Measurements from ENCODE around the gene FGF12.

The FGF12 gene

GRCh38 chr3:192608726-192609600 lies 118.4 kb downstream of the FGF12 start:
- Mint-ChIP-seq H3K27me3 (ENCODE audit: low read depth) (no peaks in the 10 kb centered on the region), H3K4me1 (no peaks in the 10 kb centered on the region), H3K4me3 (no peak overlapping the region), H3K27ac (no peak overlapping the region), H3K36me3 (ENCODE audit: low read depth) (no peaks in the 10 kb centered on the region), H3K9me3 (no peaks in the 10 kb centered on the region)
- TF ChIP-seq CTCF (IDR thresholded peaks at IDR 0.05; ENCODE audit: unreplicated experiment in 3 of 3): no peak

GRCh38 chr3:192607798-192608197 lies 119.5 kb downstream of the FGF12 start:
- Mint-ChIP-seq H3K9me3 (peaks cover 7% of the 10 kb centered on the region), H3K27ac (no peak overlapping the region), H3K27me3 (ENCODE audit: low read depth) (no peaks in the 10 kb centered on the region), H3K4me1 (no peaks in the 10 kb centered on the region), H3K4me3 (no peak overlapping the region), H3K36me3 (ENCODE audit: low read depth) (no peaks in the 10 kb centered on the region)
- no peak for TF ChIP-seq CTCF (IDR thresholded peaks at IDR 0.05; ENCODE audit: unreplicated experiment in 3 of 3)

GRCh38 chr3:192597913-192598312 lies 129.4 kb downstream of the FGF12 start:
- H3K9me3 Mint-ChIP-seq: peaks cover 10% of the 10 kb centered on the region
- H3K4me3 Mint-ChIP-seq: no peak overlapping the region
- H3K27ac Mint-ChIP-seq: no peak overlapping the region
- H3K4me1 Mint-ChIP-seq: no peaks in the 10 kb centered on the region
- H3K27me3 Mint-ChIP-seq (ENCODE audit: low read depth): no peaks in the 10 kb centered on the region
- TF ChIP-seq CTCF (IDR thresholded peaks at IDR 0.05; ENCODE audit: unreplicated experiment in 3 of 3): no peak
- no peaks in the 10 kb centered on the region for H3K36me3 Mint-ChIP-seq (ENCODE audit: low read depth)

DNA sequence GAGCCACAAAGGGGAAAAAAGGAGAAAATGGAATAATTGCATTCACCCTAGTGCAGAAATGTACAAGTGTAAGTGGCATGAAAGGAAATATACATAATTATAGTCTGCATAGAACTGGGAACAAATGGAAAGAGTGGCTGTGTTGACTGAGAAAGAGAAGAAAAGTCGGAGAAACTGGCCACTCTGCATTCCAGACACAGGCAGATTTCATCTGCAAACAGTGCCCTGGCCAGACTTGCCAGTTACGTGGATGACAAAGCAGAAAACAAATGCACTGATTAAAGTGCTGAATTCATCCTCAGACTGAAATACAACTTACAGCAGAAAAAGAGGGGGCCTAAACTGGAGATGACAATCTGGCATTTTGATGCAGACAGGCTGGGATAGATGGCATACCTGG lies 129.8 kb downstream of the FGF12 start:
- Mint-ChIP-seq H3K27me3 (ENCODE audit: low read depth) (no peaks in the 10 kb centered on the region), H3K4me1 (no peaks in the 10 kb centered on the region), H3K36me3 (ENCODE audit: low read depth) (no peaks in the 10 kb centered on the region), H3K27ac (no peak overlapping the region), H3K9me3 (peaks cover 5% of the 10 kb centered on the region), H3K4me3 (no peak overlapping the region)
- no peak for TF ChIP-seq CTCF (IDR thresholded peaks at IDR 0.05; ENCODE audit: unreplicated experiment in 3 of 3)

DNA sequence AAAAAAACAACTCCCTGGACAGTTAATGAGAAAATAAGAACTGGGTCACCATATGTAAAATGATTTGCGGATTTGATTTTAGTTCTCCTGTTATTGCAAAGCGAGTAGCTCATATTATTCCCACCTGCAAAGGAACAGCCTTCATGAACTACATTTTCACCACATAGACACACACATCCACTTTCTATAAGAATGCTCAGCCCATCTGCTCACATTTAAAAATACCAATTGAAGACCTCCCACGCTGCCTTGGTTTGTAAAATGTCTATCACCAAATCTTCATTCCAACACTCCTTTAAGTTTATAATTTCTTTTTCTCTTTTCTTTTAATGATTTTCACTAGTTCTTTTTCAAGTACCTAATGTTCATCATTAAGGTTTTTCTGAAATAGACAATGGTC lies 148.6 kb downstream of the FGF12 start:
- Mint-ChIP-seq H3K27ac (no peak overlapping the region), H3K36me3 (ENCODE audit: low read depth) (no peaks in the 10 kb centered on the region), H3K4me3 (no peak overlapping the region), H3K27me3 (ENCODE audit: low read depth) (peaks cover 11% of the 10 kb centered on the region), H3K4me1 (no peaks in the 10 kb centered on the region), H3K9me3 (no peaks in the 10 kb centered on the region)
- TF ChIP-seq CTCF (IDR thresholded peaks at IDR 0.05; ENCODE audit: unreplicated experiment in 3 of 3): no peak

DNA sequence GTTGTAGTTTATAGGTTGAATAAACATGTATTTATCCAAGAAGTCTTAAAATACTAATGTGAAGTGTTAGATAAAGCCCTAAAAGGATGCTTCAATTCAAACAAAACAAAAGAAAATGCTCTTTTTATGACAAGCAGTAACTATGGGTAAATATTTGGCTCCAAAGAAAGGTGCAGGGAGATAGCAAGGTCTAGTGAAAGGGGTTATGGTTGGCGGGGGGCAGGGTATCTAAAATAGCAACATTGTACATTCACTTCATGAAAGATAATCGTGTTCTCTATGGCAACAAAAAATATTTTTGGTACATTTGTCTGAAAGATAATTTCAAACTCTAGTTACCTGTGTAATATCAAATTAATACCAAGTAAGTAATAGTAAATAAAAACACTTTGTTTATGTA lies 149.5 kb downstream of the FGF12 start:
- H3K4me3 Mint-ChIP-seq: no peak overlapping the region
- no peak overlapping the region for H3K27ac Mint-ChIP-seq
- peaks cover 11% of the 10 kb centered on the region for H3K27me3 Mint-ChIP-seq (ENCODE audit: low read depth)
- H3K9me3 Mint-ChIP-seq: no peaks in the 10 kb centered on the region
- no peaks in the 10 kb centered on the region for H3K36me3 Mint-ChIP-seq (ENCODE audit: low read depth)
- no peak for TF ChIP-seq CTCF (IDR thresholded peaks at IDR 0.05; ENCODE audit: unreplicated experiment in 3 of 3)
- H3K4me1 Mint-ChIP-seq: no peaks in the 10 kb centered on the region
